GM23338 (cell line): ENCODE measurements around the gene CELF2. TPM values are rescaled to one million over a fixed set of nuclear protein-coding genes. Genes with fewer than 3 reads are reported as not detected.

Source experiments
- ATAC-seq: fragments of 200-7000 bp; cut with Tn5 transposase; 3 replicates; pipeline ENCODE4 v1.9.1; 2020
- DNase-seq: peaks from one replicate; pipeline ENCODE4 v3.0.0-alpha.2; 2015; ENCODE audit warnings: low spot score
- H2AFZ ChIP-seq: fragments of 200-600 bp; sonication (generic); 2 replicates; pipeline ENCODE4 v1.8.0; 2016; ENCODE audit warnings: antibody characterized with exemption, mild to moderate bottlenecking, moderate library complexity
- H3F3A ChIP-seq: fragments of 200-600 bp; sonication (generic); replicated peaks from 2 replicates; pipeline ENCODE4 v1.8.0; 2017; ENCODE audit warnings: antibody characterized with exemption, mixed run types, low read depth
- H3K27ac ChIP-seq: fragments of 200-600 bp; sonication (generic); 2 replicates; pipeline ENCODE4 v1.6.1; 2016; ENCODE audit warnings: low read depth
- H3K27me3 ChIP-seq: fragments of 200-600 bp; sonication (generic); 2 replicates; pipeline ENCODE4 v1.8.0; 2016; ENCODE audit warnings: mild to moderate bottlenecking, mixed run types, moderate library complexity; ENCODE audit not compliant: insufficient read depth
- H3K36me3 ChIP-seq: fragments of 200-600 bp; sonication (generic); 2 replicates; pipeline ENCODE4 v1.8.0; 2016; ENCODE audit warnings: mild to moderate bottlenecking; ENCODE audit not compliant: insufficient read depth
- H3K4me1 ChIP-seq: fragments of 200-600 bp; sonication (generic); 2 replicates; pipeline ENCODE4 v1.8.0; 2016; ENCODE audit warnings: mild to moderate bottlenecking, moderate library complexity; ENCODE audit not compliant: insufficient read depth
- H3K4me2 ChIP-seq: fragments of 200-600 bp; sonication (generic); 2 replicates; pipeline ENCODE4 v1.7.1; 2017; ENCODE audit warnings: mixed run types
- H3K4me3 ChIP-seq: fragments of 200-600 bp; sonication (generic); 2 replicates; pipeline ENCODE4 v1.6.1; 2016; ENCODE audit warnings: mixed run types
- H3K79me2 ChIP-seq: fragments of 200-600 bp; sonication (generic); replicated peaks from 2 replicates; pipeline ENCODE4 v1.8.0; 2017; ENCODE audit warnings: mild to moderate bottlenecking; ENCODE audit not compliant: insufficient read depth
- H3K9me2 ChIP-seq: fragments of 200-600 bp; sonication (generic); 2 replicates; pipeline ENCODE4 v1.8.0; 2017; ENCODE audit not compliant: insufficient read depth
- H4K20me1 ChIP-seq: fragments of 200-600 bp; sonication (generic); replicated peaks from 2 replicates; pipeline ENCODE4 v1.8.0; 2017; ENCODE audit warnings: mild to moderate bottlenecking; ENCODE audit not compliant: insufficient read depth
- H3K27ac Mint-ChIP-seq: 2 replicates; pipeline ENCODE4 v1.8.0; 2020; ENCODE audit warnings: inconsistent platforms, mild to moderate bottlenecking, moderate library complexity, mixed read lengths
- H3K27me3 Mint-ChIP-seq: 3 replicates; pipeline ENCODE4 v1.8.0; 2022; ENCODE audit warnings: low read depth, mild to moderate bottlenecking, moderate library complexity, mixed read lengths, inconsistent platforms; ENCODE audit not compliant: insufficient read depth, poor library complexity
- H3K36me3 Mint-ChIP-seq: 3 replicates; pipeline ENCODE4 v1.8.0; 2021; ENCODE audit warnings: low read depth, mild to moderate bottlenecking, inconsistent platforms, moderate library complexity, mixed read lengths
- H3K4me1 Mint-ChIP-seq: 3 replicates; pipeline ENCODE4 v1.8.0; 2020; ENCODE audit warnings: mild to moderate bottlenecking, inconsistent platforms, mixed read lengths
- H3K4me3 Mint-ChIP-seq: 3 replicates; pipeline ENCODE4 v1.8.0; 2021; ENCODE audit warnings: moderate library complexity, mild to moderate bottlenecking, inconsistent platforms, mixed read lengths
- H3K9me3 Mint-ChIP-seq: 3 replicates; pipeline ENCODE4 v1.8.0; 2020; ENCODE audit warnings: moderate library complexity, mild to moderate bottlenecking, inconsistent platforms, mixed read lengths
- CREB1 ChIP-seq: fragments of 250-450 bp; sonication (Bioruptor Pico); IDR thresholded peaks from 2 replicates; pipeline ENCODE4 v1.5.0; 2020; ENCODE audit warnings: low read depth, mild to moderate bottlenecking, moderate library complexity
- EZH2 ChIP-seq: fragments of 200-600 bp; sonication (generic); IDR thresholded peaks from one replicate; pipeline ENCODE4 v1.8.0; 2017; ENCODE audit warnings: antibody characterized with exemption, mild to moderate bottlenecking, low read depth; ENCODE audit not compliant: unreplicated experiment
- EZH2phosphoT487 ChIP-seq: fragments of 200-600 bp; sonication (generic); IDR thresholded peaks from one replicate; pipeline ENCODE4 v1.8.1; 2018; ENCODE audit warnings: antibody characterized with exemption; ENCODE audit not compliant: unreplicated experiment
- JUNB ChIP-seq: IDR thresholded peaks from one replicate; pipeline ENCODE4 v1.6.1; 2016; ENCODE audit warnings: antibody characterized with exemption; ENCODE audit not compliant: unreplicated experiment
- NANOG ChIP-seq: IDR thresholded peaks from 2 replicates; pipeline ENCODE4 v1.6.1; 2016; ENCODE audit warnings: antibody characterized with exemption, borderline replicate concordance
- POLR2AphosphoS5 ChIP-seq: IDR thresholded peaks from 2 replicates; pipeline ENCODE4 v1.6.1; 2016; ENCODE audit warnings: antibody characterized with exemption, low read depth
- STAT1 ChIP-seq: IDR thresholded peaks from one replicate; pipeline ENCODE4 v1.6.1; 2016; ENCODE audit warnings: antibody characterized with exemption; ENCODE audit not compliant: unreplicated experiment
- ZNF114 ChIP-seq: fragments of 250-450 bp; sonication (Bioruptor Pico); IDR thresholded peaks from 2 replicates; pipeline ENCODE4 v1.5.0; 2020; ENCODE audit warnings: mild to moderate bottlenecking, moderate library complexity
- ZNF331 ChIP-seq: fragments of 250-450 bp; sonication (Bioruptor Pico); IDR thresholded peaks from 2 replicates; pipeline ENCODE4 v1.5.0; 2020; ENCODE audit warnings: low read depth, mild to moderate bottlenecking, moderate library complexity
- polyA plus RNA-seq: library from polyadenylated mRNA; unstranded; fragments of >200 nt; fragmentation: Nextera tagmentation; extraction: Ambion mirVana; gene quantifications from 2 replicates; pipeline ENCODE4 v1.2.1, GENCODE V29; 2016
- total RNA-seq: library from RNA; depleted of rRNA; stranded (reverse); fragments of >200 nt; shearing (Covaris generic); gene quantifications from 2 replicates; pipeline ENCODE4 v1.2.3, GENCODE V29; 2014
- TF ChIP-seq, protein P1 (sequence below), 2 experiments: fragments of 200-600 bp in 1 of 2; sonication (generic) in 1 of 2; conservative IDR thresholded peaks; 2 replicates each; pipeline versions ENCODE4 v1.5.1 to v1.6.1; 2016 to 2017; ENCODE audit warnings: antibody characterized with exemption in 2 of 2, low read depth in 2 of 2, mild to moderate bottlenecking in 2 of 2, moderate library complexity in 1 of 2
- TF ChIP-seq, protein P2 (sequence below): IDR thresholded peaks from one replicate; pipeline ENCODE4 v1.6.1; 2018; ENCODE audit warnings: antibody characterized with exemption; ENCODE audit not compliant: unreplicated experiment
- TF ChIP-seq, protein P3 (sequence below): IDR thresholded peaks from 2 replicates; pipeline ENCODE4 v1.6.1; 2016; ENCODE audit warnings: antibody characterized with exemption
- TF ChIP-seq, protein P4 (sequence below): fragments of 250-450 bp; sonication (Bioruptor Pico); IDR thresholded peaks from 2 replicates; pipeline ENCODE4 v1.5.0; 2020; ENCODE audit warnings: mild to moderate bottlenecking, moderate library complexity

Gene CELF2
- total and polyA plus RNA-seq, 2 experiments from 2014 or later, result 18.1 to 22.5 TPM

DNA sequence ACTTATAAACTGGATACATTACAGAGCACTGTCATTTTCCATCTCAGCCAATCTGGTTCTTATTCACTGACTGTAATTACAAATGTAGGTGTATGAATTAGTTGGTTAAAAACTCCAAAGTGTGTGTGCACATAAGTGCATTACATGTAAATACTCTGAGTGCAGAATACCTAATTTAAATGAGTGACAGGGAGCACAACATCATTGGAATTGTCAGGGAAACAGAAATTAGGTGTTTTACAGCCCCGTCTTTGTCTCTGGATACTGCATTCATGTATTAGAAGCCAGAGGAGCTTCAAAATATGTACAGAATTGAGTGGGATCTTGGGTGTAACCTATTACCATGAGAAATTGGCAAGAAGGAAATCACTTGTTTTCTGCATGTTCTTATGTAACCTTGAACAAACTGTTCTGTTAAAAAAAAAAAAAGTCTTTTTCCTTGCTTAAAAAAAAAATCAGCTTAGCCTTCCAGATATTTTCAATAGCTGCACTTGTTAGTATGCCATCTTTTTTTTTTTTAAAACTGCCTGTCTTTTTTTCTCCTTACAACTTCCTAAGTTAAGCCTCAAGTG lies 31.1 kb downstream of the CELF2 start:
- H3F3A ChIP-seq, result no peaks in the 10 kb centered on the region
- no peaks in the 10 kb centered on the region for H3K36me3 Mint-ChIP-seq
- TF ChIP-seq POLR2AphosphoS5, result no peak
- no peak for TF ChIP-seq STAT1
- TF ChIP-seq ZNF114 (CRISPR knock-in tag), result no peak
- TF ChIP-seq, protein P1, sequence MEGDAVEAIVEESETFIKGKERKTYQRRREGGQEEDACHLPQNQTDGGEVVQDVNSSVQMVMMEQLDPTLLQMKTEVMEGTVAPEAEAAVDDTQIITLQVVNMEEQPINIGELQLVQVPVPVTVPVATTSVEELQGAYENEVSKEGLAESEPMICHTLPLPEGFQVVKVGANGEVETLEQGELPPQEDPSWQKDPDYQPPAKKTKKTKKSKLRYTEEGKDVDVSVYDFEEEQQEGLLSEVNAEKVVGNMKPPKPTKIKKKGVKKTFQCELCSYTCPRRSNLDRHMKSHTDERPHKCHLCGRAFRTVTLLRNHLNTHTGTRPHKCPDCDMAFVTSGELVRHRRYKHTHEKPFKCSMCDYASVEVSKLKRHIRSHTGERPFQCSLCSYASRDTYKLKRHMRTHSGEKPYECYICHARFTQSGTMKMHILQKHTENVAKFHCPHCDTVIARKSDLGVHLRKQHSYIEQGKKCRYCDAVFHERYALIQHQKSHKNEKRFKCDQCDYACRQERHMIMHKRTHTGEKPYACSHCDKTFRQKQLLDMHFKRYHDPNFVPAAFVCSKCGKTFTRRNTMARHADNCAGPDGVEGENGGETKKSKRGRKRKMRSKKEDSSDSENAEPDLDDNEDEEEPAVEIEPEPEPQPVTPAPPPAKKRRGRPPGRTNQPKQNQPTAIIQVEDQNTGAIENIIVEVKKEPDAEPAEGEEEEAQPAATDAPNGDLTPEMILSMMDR (conservative IDR thresholded peaks at IDR 0.05; ENCODE audit: low read depth in 2 of 2), result no peak
- TF ChIP-seq, protein P2, sequence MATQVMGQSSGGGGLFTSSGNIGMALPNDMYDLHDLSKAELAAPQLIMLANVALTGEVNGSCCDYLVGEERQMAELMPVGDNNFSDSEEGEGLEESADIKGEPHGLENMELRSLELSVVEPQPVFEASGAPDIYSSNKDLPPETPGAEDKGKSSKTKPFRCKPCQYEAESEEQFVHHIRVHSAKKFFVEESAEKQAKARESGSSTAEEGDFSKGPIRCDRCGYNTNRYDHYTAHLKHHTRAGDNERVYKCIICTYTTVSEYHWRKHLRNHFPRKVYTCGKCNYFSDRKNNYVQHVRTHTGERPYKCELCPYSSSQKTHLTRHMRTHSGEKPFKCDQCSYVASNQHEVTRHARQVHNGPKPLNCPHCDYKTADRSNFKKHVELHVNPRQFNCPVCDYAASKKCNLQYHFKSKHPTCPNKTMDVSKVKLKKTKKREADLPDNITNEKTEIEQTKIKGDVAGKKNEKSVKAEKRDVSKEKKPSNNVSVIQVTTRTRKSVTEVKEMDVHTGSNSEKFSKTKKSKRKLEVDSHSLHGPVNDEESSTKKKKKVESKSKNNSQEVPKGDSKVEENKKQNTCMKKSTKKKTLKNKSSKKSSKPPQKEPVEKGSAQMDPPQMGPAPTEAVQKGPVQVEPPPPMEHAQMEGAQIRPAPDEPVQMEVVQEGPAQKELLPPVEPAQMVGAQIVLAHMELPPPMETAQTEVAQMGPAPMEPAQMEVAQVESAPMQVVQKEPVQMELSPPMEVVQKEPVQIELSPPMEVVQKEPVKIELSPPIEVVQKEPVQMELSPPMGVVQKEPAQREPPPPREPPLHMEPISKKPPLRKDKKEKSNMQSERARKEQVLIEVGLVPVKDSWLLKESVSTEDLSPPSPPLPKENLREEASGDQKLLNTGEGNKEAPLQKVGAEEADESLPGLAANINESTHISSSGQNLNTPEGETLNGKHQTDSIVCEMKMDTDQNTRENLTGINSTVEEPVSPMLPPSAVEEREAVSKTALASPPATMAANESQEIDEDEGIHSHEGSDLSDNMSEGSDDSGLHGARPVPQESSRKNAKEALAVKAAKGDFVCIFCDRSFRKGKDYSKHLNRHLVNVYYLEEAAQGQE, result no peak
- TF ChIP-seq ZNF331, result no peak
- TF ChIP-seq, protein P3, sequence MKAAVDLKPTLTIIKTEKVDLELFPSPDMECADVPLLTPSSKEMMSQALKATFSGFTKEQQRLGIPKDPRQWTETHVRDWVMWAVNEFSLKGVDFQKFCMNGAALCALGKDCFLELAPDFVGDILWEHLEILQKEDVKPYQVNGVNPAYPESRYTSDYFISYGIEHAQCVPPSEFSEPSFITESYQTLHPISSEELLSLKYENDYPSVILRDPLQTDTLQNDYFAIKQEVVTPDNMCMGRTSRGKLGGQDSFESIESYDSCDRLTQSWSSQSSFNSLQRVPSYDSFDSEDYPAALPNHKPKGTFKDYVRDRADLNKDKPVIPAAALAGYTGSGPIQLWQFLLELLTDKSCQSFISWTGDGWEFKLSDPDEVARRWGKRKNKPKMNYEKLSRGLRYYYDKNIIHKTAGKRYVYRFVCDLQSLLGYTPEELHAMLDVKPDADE, result no peak
- no peak for TF ChIP-seq JUNB
- no peak for TF ChIP-seq EZH2phosphoT487
- no peak for TF ChIP-seq CREB1
- TF ChIP-seq EZH2, result no peak
- TF ChIP-seq NANOG, result no peak
- TF ChIP-seq, protein P4, sequence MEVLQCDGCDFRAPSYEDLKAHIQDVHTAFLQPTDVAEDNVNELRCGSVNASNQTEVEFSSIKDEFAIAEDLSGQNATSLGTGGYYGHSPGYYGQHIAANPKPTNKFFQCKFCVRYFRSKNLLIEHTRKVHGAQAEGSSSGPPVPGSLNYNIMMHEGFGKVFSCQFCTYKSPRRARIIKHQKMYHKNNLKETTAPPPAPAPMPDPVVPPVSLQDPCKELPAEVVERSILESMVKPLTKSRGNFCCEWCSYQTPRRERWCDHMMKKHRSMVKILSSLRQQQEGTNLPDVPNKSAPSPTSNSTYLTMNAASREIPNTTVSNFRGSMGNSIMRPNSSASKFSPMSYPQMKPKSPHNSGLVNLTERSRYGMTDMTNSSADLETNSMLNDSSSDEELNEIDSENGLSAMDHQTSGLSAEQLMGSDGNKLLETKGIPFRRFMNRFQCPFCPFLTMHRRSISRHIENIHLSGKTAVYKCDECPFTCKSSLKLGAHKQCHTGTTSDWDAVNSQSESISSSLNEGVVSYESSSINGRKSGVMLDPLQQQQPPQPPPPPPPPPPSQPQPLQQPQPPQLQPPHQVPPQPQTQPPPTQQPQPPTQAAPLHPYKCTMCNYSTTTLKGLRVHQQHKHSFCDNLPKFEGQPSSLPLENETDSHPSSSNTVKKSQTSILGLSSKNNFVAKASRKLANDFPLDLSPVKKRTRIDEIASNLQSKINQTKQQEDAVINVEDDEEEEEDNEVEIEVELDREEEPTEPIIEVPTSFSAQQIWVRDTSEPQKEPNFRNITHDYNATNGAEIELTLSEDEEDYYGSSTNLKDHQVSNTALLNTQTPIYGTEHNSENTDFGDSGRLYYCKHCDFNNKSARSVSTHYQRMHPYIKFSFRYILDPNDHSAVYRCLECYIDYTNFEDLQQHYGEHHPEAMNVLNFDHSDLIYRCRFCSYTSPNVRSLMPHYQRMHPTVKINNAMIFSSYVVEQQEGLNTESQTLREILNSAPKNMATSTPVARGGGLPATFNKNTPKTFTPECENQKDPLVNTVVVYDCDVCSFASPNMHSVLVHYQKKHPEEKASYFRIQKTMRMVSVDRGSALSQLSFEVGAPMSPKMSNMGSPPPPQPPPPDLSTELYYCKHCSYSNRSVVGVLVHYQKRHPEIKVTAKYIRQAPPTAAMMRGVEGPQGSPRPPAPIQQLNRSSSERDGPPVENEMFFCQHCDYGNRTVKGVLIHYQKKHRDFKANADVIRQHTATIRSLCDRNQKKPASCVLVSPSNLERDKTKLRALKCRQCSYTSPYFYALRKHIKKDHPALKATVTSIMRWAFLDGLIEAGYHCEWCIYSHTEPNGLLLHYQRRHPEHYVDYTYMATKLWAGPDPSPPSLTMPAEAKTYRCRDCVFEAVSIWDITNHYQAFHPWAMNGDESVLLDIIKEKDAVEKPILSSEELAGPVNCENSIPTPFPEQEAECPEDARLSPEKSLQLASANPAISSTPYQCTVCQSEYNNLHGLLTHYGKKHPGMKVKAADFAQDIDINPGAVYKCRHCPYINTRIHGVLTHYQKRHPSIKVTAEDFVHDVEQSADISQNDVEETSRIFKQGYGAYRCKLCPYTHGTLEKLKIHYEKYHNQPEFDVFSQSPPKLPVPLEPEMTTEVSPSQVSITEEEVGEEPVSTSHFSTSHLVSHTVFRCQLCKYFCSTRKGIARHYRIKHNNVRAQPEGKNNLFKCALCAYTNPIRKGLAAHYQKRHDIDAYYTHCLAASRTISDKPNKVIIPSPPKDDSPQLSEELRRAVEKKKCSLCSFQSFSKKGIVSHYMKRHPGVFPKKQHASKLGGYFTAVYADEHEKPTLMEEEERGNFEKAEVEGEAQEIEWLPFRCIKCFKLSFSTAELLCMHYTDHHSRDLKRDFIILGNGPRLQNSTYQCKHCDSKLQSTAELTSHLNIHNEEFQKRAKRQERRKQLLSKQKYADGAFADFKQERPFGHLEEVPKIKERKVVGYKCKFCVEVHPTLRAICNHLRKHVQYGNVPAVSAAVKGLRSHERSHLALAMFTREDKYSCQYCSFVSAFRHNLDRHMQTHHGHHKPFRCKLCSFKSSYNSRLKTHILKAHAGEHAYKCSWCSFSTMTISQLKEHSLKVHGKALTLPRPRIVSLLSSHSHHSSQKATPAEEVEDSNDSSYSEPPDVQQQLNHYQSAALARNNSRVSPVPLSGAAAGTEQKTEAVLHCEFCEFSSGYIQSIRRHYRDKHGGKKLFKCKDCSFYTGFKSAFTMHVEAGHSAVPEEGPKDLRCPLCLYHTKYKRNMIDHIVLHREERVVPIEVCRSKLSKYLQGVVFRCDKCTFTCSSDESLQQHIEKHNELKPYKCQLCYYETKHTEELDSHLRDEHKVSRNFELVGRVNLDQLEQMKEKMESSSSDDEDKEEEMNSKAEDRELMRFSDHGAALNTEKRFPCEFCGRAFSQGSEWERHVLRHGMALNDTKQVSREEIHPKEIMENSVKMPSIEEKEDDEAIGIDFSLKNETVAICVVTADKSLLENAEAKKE, result no peak
- no peak overlapping the region for H3K4me3 ChIP-seq
- no peaks in the 10 kb centered on the region for H3K36me3 ChIP-seq
- peaks cover 3% of the 10 kb centered on the region; the same call in 1 of the 2 replicates for H3K4me1 ChIP-seq
- no peaks in the 10 kb centered on the region for H3K9me2 ChIP-seq
- H3K4me3 Mint-ChIP-seq, result no peak overlapping the region
- DNase-seq (no peak), ATAC-seq (no peak)
- H3K9me3 Mint-ChIP-seq, result no peaks in the 10 kb centered on the region; the same call in 2 of the 3 replicates
- H3K27ac ChIP-seq, result no peak overlapping the region
- H3K27me3 Mint-ChIP-seq, result peaks cover 3% of the 10 kb centered on the region
- no peak overlapping the region for H3K4me2 ChIP-seq
- no peak overlapping the region for H2AFZ ChIP-seq
- no peaks in the 10 kb centered on the region for H3K27me3 ChIP-seq
- no peak overlapping the region for H3K27ac Mint-ChIP-seq
- H3K4me1 Mint-ChIP-seq, result peaks cover 35% of the 10 kb centered on the region
- no peaks in the 10 kb centered on the region for H4K20me1 ChIP-seq
- no peaks in the 10 kb centered on the region; the same call in 1 of the 2 replicates for H3K79me2 ChIP-seq
